Stimulated activated CD4-positive, alpha-beta T cell treated with anti-CD3 and anti-CD28 coated beads, Interleukin-2, amount 100 ng/mL, for 4 hours (primary cell): ENCODE data around the gene CEBPA.

Experiments
- DNase-seq: peaks from one replicate; pipeline ENCODE4 v3.0.0-alpha.2; 2020; ENCODE audit warnings: low read depth

CEBPA gene

GRCh38 chr19:33286899-33287298, 15.4 kb downstream of the CEBPA start:
- DNase-seq: no peak

GRCh38 chr19:33285441-33285927, 16.9 kb downstream of the CEBPA start:
- no peak for DNase-seq

GRCh38 chr19:33284756-33285155, 17.6 kb downstream of the CEBPA start:
- DNase-seq: no peak

GRCh38 chr19:33284146-33284643, 18.1 kb downstream of the CEBPA start:
- no peak for DNase-seq

- DNase-seq: no peak
Observed at GRCh38 chr19:33283589-33283988, 18.7 kb downstream of the CEBPA start.

GRCh38 chr19:33282036-33282671, 20.2 kb downstream of the CEBPA start:
- no peak for DNase-seq

- DNase-seq: no peak
Observed at GRCh38 chr19:33281296-33281926, 20.9 kb downstream of the CEBPA start.

- DNase-seq: no peak
Observed at GRCh38 chr19:33280351-33280921, 21.9 kb downstream of the CEBPA start.

- DNase-seq: no peak
Observed at GRCh38 chr19:33279430-33280350, 22.6 kb downstream of the CEBPA start.

GRCh38 chr19:33278403-33279269, 23.7 kb downstream of the CEBPA start:
- no peak for DNase-seq

- no peak for DNase-seq
Observed at GRCh38 chr19:33278023-33278402, 24.3 kb downstream of the CEBPA start.

GRCh38 chr19:33277434-33277833, 24.9 kb downstream of the CEBPA start:
- no peak for DNase-seq

- DNase-seq: no peak
Observed at GRCh38 chr19:33275933-33276619, 26.3 kb downstream of the CEBPA start.

GRCh38 chr19:33275559-33275932, 26.8 kb downstream of the CEBPA start:
- DNase-seq: no peak

- DNase-seq: no peak
Observed at GRCh38 chr19:33274663-33275558, 27.4 kb downstream of the CEBPA start.

- DNase-seq: peak; percentile 40
Observed at GRCh38 chr19:33273881-33274662, 28.3 kb downstream of the CEBPA start.

- no peak for DNase-seq
Observed at GRCh38 chr19:33273065-33273736, 29.1 kb downstream of the CEBPA start.
